ENCODE measurements around the gene LRRC3.
A peak's percentile ranks its signal among the peaks of the same experiment; 100 is the strongest.
"Not testable (repeated sequence)": the region's sequence is repeated elsewhere in the genome, so short reads cannot be mapped to it uniquely, and the experiment has no call there.

Gene LRRC3

GRCh38 chr21:44477712-44478111 lies 22.4 kb downstream of the LRRC3 start:
- FAIRE-seq (no peak), DNase-seq (ENCODE audit: low spot score) (no peak)

- FAIRE-seq (no peak), DNase-seq (ENCODE audit: low spot score) (no peak)
Measured at GRCh38 chr21:44478124-44478800, 23.0 kb downstream of the LRRC3 start.

- FAIRE-seq (no peak), DNase-seq (ENCODE audit: low spot score) (no peak)
Measured at GRCh38 chr21:44478801-44479167, 23.5 kb downstream of the LRRC3 start.

GRCh38 chr21:44479556-44480199 lies 24.4 kb downstream of the LRRC3 start:
- not testable (repeated sequence) for FAIRE-seq
- peak; percentile 8 for DNase-seq (ENCODE audit: low spot score)

DNA sequence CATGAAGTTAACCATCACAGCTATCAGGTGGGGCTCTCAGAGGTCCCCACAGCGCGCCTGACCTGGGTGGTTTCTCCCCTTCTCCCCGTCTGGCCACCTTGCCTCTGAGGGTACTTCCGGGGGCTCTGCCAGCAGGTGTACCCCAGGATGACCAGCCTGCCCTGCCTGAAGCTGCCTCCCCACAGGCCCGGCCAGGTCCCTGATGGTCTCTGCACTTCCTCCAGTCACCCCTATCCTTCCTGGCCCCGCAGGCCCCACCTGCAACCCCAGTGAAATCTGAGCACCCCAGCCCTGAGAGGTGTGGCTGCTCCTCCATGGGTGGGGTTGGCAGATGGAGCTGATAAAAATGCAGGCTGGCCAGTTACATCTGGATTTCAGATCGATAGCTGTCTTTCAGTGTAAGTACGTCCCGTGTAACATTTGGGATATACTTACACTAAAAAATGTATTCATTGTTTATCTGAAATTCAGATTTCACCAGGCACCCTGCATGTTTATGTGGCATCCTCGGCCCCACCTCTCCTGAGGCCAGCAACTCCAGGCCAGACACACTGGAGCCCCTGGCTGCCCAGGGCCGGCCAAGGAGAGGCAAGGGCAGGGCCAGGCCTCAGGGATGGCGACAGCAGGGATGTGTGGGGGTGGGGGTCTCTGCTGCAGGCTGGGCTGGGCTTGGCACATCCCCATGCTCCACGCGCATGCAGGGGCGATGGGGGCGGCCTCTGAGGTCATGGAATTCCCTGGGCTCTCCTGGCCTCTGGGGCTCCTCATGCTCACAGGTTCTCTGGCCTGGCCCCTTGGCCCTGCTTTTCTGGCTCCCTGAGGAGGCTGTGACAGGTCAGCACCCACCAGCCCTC lies 25.1 kb downstream of the LRRC3 start:
- no peak for DNase-seq (ENCODE audit: low spot score)
- FAIRE-seq: no peak

GRCh38 chr21:44482581-44483287 lies 27.4 kb downstream of the LRRC3 start:
- DNase-seq (ENCODE audit: low spot score) (no peak), FAIRE-seq (no peak)

- no peak for DNase-seq (ENCODE audit: low spot score)
- no peak for FAIRE-seq
Measured at GRCh38 chr21:44483288-44484237, 28.3 kb downstream of the LRRC3 start.

DNA sequence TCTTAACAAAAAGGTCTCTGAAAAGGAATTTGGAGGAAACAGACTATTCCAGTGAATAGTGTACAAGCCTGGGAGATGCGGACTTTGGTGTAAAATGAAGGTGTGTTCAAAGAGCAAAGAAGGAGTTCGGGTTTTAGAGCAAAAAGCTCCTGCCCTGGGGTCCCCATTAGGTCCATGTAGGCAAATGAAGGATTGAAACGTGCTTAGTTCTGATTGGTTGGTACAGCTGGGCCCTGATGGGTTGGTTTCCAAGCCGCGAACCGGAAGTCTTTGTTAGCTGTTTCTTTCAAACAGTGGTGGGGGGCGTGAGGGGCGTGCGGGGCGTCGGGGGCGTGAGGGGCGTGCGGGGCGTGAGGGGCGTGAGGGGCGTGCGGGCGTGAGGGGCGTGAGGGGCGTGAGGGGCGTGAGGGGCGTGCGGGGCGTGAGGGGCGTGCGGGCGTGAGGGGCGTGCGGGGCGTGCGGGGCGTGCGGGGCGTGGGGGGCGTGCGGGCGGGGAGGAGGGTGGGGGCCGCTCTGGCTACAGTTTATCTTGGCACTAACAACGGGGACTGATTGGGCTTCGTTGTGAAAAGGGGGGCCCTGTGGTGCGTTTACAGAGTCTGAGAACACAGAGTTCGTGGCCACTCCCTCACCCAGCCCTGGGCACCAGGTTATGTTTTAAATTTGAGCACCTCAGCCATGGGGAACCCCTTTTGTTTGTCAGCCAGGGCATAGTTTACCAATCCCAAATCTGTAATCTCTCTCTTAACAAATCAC lies 29.4 kb downstream of the LRRC3 start:
- DNase-seq (ENCODE audit: low spot score) (no peak), FAIRE-seq (no peak)

GRCh38 chr21:44485254-44485793 lies 30.0 kb downstream of the LRRC3 start:
- no peak for DNase-seq (ENCODE audit: low spot score)
- FAIRE-seq: no peak

DNA sequence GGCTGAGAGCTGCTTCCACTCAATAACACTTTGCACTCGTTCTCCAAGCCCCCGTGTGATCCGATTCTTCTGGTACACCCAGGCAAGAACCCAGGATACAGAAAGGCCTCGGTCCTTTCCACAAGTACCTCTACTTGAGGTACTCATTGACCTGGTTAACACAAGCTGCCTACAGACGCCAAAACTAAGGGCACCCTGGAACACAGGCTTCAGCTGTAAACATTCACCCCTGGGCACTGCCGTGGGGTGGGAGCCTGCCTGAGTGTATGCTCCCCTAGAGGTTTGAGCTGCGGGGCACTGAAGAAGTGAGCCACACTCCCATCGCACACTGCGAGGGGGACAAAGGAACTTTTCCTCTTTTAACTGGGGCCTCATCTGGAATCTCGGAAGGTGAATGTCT lies 30.5 kb downstream of the LRRC3 start:
- FAIRE-seq: no peak
- no peak for DNase-seq (ENCODE audit: low spot score)

- DNase-seq (ENCODE audit: low spot score) (no peak), FAIRE-seq (no peak)
Measured at GRCh38 chr21:44486302-44486701, 31.0 kb downstream of the LRRC3 start.

- FAIRE-seq (no peak), DNase-seq (ENCODE audit: low spot score) (no peak)
Measured at GRCh38 chr21:44487831-44488230, 32.5 kb downstream of the LRRC3 start.

GRCh38 chr21:44489962-44490361 lies 34.7 kb downstream of the LRRC3 start:
- FAIRE-seq (no peak), DNase-seq (ENCODE audit: low spot score) (no peak)

DNA sequence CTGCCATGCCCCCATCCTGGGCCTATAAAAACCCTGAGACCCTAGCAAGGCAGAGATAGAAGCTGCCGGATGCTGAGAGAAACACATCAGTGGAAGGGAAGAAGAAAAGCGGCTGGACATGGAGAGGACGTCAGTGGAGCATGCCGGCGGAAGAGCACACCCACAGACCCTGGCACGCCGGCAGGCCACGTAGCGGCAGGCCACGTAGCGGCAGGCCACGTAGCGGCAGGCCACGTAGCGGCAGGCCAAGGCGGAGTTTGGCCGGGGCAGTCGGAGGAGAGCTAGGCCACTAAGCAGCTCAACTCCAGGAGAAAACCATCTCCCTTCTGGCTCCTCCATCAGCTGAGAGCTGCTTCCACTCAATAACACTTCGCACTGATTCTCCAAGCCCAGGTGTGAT lies 35.1 kb downstream of the LRRC3 start:
- FAIRE-seq: no peak
- DNase-seq (ENCODE audit: low spot score): no peak

DNA sequence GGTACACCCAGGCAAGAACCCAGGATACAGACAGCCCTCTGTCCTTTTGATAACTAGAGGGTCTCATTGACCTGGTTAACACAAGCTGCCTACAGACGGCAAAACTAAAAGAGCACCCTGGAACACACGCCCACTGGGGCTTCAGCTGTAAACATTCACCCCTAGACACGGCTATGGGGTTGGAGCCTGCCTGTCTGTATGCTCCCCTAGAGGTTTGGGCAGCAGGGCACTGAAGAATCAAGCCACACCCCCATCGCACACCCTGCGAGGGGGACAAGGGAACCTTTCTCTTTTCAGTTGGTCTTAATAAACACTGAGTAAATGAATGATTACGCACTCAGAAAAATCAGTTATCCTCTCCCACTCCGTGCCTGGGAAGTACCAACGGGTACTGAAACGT lies 35.5 kb downstream of the LRRC3 start:
- FAIRE-seq: no peak
- DNase-seq (ENCODE audit: low spot score): no peak

DNA sequence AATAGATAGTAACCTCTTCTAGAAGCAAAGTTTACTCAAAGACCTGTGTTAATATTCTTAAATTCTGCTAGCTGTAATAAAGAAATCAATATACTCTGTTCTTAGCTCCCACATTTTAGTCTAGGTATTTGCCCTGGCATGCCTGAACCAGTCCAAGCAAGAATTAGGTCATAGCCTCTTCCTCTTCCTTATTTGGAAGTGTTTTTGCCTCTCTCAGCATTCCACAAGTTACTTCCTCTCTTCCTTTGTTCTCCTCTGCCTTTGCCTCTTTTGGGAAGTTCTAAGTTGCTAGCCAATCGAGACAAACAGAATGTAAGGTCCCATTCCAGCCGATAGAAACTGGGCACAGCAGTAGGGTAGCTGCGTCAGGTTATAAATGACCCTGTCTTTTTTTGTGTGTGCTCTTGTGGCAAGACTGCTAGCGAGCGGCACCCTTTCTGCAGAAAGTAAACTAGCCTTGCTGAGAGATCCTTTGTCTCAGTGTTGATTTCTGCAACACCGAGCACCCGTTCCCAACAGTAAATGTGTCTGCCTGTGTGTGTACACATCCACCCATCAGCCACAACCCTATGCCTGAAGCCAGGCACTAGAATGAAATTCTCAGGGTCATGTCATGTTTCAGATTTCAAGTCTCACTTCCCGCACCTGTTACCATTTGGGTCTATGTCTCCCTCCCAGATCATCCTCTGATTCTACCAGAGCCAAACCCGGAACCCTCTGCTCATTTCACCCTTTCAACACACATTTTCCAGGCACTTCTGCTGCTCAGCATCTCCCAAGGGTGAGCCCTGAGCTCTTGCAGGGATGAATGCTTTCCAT lies 37.5 kb downstream of the LRRC3 start:
- FAIRE-seq: no peak
- DNase-seq (ENCODE audit: low spot score): no peak

- DNase-seq (ENCODE audit: low spot score) (no peak), FAIRE-seq (no peak)
Measured at GRCh38 chr21:44494418-44494817, 39.1 kb downstream of the LRRC3 start.

- no peak for DNase-seq (ENCODE audit: low spot score)
- no peak for FAIRE-seq
Measured at GRCh38 chr21:44494956-44495355, 39.6 kb downstream of the LRRC3 start.
